NCI-H82 treated with DMSO at 0.1 percent for 48 hours (cell line): ENCODE data around the gene AP4E1.
A peak's percentile ranks its signal among the peaks of the same experiment; 100 is the strongest.
"Not testable (repeated sequence)": the region's sequence is repeated elsewhere in the genome, so short reads cannot be mapped to it uniquely, and the experiment has no call there.

ENCODE experiments used
- DNase-seq: peaks from one replicate; lab custom pipeline; 2025; ENCODE audit not compliant: unreplicated experiment; lab: John Stamatoyannopoulos, UW

The AP4E1 gene

GRCh38 chr15:50908209-50909009 is at the start of gene AP4E1:
TSS of gene AP4E1 (plus strand) at chr15:50908683. CDS start at chr15:50908779, 96 bp downstream.
- peak; percentile 79 for DNase-seq

GRCh38 chr15:50860824-50861223 is 47.7 kb upstream of the AP4E1 start:
- no peak for DNase-seq

GRCh38 chr15:50862553-50862952 is 45.9 kb upstream of the AP4E1 start:
- no peak for DNase-seq

DNA sequence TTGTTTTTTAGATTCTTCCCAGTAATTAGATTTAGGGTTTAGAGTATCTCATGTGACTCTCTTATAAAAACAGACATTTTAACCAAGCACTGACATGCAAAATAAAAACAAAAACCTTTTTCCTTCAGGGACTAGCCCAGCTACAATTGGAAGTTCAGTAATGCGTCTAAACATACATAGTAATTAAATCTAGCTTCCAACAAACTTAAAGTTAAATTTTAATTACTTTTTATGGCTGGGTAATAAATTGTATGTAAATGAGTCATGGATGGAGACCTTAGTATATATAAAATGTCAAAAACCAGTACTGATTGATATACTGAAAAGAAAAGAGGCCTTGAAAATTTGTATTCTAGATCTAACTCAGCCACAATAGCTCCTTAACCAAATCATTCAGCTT is 43.6 kb upstream of the AP4E1 start:
- no peak for DNase-seq

GRCh38 chr15:50865515-50866353 is 42.7 kb upstream of the AP4E1 start:
- DNase-seq = peak; percentile 20

- DNase-seq = no peak
Observed at GRCh38 chr15:50871832-50872231, 36.7 kb upstream of the AP4E1 start.

- DNase-seq = no peak
Observed at GRCh38 chr15:50872832-50873426, 35.6 kb upstream of the AP4E1 start.

DNA sequence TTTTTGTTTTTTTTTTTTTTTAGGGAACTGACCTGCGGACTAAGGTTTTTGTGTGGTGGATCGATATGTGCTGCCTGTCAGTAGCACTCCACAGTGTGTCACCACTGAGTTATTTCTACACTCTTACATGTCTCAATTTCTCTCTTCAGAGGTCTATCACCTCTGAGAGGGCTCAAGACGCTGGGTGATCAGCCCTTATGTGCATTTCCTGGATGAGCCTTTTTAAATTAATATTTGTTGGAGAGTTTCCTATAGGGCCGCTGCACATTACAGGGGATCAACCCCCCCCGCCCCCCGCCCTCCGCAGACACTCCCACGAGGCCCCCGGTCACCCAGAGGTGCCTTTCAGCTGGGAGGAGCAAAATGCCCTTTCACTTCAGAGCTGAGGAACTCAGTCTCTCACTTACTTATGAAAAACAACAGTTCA is 34.5 kb upstream of the AP4E1 start:
- no peak for DNase-seq

DNA sequence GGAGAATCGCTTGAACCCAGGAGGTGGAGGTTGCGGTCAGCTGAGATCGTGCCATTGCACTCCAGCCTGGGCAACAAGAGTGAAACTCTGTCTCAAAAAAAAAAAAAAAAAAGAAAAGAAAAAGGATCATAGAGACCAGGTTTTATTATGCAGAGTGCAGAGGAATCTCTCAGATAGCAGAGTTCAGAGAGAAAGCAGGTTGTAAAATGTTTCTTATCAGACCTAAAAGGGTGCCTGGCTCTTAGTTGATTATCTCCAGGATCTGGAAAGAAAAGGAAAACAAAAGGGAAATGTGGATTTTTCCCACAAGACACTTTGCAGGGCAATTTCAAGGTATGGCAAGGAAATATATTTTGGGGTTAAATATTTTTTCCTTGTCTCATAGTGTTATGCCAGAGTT is 33.2 kb upstream of the AP4E1 start:
- not testable (repeated sequence) for DNase-seq

GRCh38 chr15:50876260-50876988 is 32.1 kb upstream of the AP4E1 start:
- DNase-seq = no peak

DNA sequence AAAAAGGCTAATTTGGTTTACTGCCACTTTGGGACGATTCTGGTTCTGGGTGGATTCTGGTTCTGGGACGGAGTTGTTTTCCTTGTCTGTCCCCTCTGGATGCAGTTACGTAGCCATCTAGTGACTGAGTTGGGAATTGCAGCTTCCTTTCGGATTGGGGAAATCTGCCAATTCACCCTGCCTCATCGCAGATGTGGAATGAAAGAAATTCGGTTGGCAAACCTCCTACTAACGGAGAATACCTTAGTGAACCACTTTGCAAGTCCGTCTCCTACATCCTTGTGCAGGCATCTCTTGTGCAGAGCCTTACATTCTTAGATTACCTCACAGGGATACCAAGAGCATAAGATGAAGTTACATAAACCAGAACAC is 31.5 kb upstream of the AP4E1 start:
- peak; percentile 8 for DNase-seq

GRCh38 chr15:50879016-50879617 is 29.4 kb upstream of the AP4E1 start:
- no peak for DNase-seq

DNA sequence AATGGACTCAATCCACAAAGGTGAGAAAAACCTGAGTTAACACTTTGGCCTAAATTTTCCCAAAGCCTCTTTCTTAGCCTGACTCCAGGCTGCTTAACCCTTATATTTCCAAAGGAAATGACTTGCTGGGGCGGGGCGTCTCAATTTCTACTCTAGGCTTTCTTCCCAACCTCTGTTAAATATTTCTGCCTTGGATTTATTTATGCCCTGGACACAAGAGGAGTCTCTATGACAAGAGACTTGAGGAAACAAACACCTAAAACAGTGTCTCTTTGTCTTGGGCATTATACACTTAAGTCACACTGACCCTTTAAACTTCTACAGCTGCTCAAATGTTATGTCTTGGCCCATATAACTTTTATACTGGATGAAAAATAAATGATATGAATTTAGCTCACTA is 28.3 kb upstream of the AP4E1 start:
- DNase-seq = no peak

- no peak for DNase-seq
Observed at GRCh38 chr15:50880651-50881114, 27.8 kb upstream of the AP4E1 start.

DNA sequence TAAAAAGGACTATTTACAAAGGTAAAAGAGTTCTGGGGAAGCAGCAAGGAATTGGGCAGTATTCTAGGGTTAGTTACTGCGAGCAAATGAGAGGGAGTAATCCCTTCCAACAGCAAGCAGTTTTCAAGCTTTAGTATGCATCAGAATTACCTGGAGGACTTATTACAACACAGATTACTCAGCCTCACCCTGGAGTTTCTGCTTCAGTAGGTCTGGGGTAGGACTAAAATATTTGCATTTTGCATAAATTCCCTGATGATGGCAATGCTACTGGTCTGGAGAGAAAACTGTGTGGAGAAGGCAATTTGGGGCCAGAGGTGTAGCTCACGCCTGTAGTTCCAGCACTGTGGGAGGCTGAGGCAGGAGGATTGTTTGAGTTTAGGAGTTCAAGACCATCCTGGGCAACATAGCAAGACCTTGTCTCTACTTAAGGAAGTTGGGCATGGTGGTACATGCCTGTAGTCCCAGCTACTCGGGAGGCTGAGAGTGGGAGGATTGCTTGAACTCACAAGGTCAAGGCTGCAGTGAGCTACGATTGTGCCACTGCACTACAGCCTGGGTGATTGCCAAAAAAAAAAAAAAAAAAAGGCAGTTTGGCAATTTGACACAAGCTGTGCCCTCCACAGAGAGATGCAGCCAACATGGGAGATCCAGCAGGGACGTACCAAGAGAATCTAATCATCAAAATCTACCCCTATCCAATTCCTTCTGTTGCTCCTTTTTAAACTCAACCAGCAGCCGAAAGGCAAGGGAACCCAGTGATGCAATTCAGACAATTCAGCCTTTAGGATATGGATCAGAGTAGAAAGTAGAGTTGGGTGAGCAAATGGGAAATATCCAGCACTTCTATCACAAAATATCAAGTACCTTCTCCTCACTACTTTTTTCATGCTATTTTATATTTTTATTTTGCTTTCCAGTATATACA is 27.1 kb upstream of the AP4E1 start:
- no peak for DNase-seq

- DNase-seq = no peak
Observed at GRCh38 chr15:50883903-50884302, 24.6 kb upstream of the AP4E1 start.

GRCh38 chr15:50884540-50884939 is 23.9 kb upstream of the AP4E1 start:
- no peak for DNase-seq

GRCh38 chr15:50886139-50886467 is 22.4 kb upstream of the AP4E1 start:
- DNase-seq = no peak

GRCh38 chr15:50886611-50887345 is 21.7 kb upstream of the AP4E1 start:
- no peak for DNase-seq
